Activated CD8-positive, alpha-beta memory T cell treated with anti-CD3 and anti-CD28 coated beads, Interleukin-2, amount 50 U/mL, for 48 hours (primary cell): ENCODE data around the gene UGGT2.
"Not testable (repeated sequence)": the region's sequence is repeated elsewhere in the genome, so short reads cannot be mapped to it uniquely, and the experiment has no call there.

Experiments
- DNase-seq: peaks from one replicate; pipeline ENCODE4 v3.0.0-alpha.2; 2020

UGGT2 gene

GRCh38 chr13:95896301-95896700, 156.9 kb downstream of the UGGT2 start:
- no peak for DNase-seq

- DNase-seq, result no peak
Observed at GRCh38 chr13:95893861-95894260, 159.3 kb downstream of the UGGT2 start.

- DNase-seq, result no peak
Observed at GRCh38 chr13:95882121-95882520, 171.1 kb downstream of the UGGT2 start.

- DNase-seq, result no peak
Observed at GRCh38 chr13:95880331-95880730, 172.9 kb downstream of the UGGT2 start.

GRCh38 chr13:95874286-95874685, 178.9 kb downstream of the UGGT2 start:
- no peak for DNase-seq

GRCh38 chr13:95870421-95870820, 182.8 kb downstream of the UGGT2 start:
- DNase-seq, result no peak

GRCh38 chr13:95865080-95865615, 188.1 kb downstream of the UGGT2 start:
- DNase-seq, result no peak

GRCh38 chr13:95862408-95862807, 190.8 kb downstream of the UGGT2 start:
- DNase-seq, result no peak

- DNase-seq, result no peak
Observed at GRCh38 chr13:95861296-95861695, 191.9 kb downstream of the UGGT2 start.

GRCh38 chr13:95858286-95859075, 194.7 kb downstream of the UGGT2 start:
- no peak for DNase-seq

GRCh38 chr13:95845656-95846055, 207.5 kb downstream of the UGGT2 start:
- DNase-seq, result not testable (repeated sequence)

- DNase-seq, result no peak
Observed at GRCh38 chr13:95842898-95843297, 210.3 kb downstream of the UGGT2 start.

- DNase-seq, result no peak
Observed at GRCh38 chr13:95841894-95842293, 211.3 kb downstream of the UGGT2 start.

GRCh38 chr13:95834134-95834765, 219.0 kb downstream of the UGGT2 start:
- DNase-seq, result peak; percentile 77

GRCh38 chr13:95833719-95834118, 219.5 kb downstream of the UGGT2 start:
- DNase-seq, result no peak

- no peak for DNase-seq
Observed at GRCh38 chr13:95833126-95833525, 220.1 kb downstream of the UGGT2 start.

- no peak for DNase-seq
Observed at GRCh38 chr13:95822303-95822702, 230.9 kb downstream of the UGGT2 start.

- DNase-seq, result no peak
Observed at GRCh38 chr13:95814495-95814894, 238.7 kb downstream of the UGGT2 start.

- DNase-seq, result no peak
Observed at GRCh38 chr13:95813139-95813538, 240.1 kb downstream of the UGGT2 start.

- no peak for DNase-seq
Observed at GRCh38 chr13:95809429-95809828, 243.8 kb downstream of the UGGT2 start.

- DNase-seq, result no peak
Observed at GRCh38 chr13:95805921-95806320, 247.3 kb downstream of the UGGT2 start.

GRCh38 chr13:95801825-95802224, 251.4 kb downstream of the UGGT2 start:
- no peak for DNase-seq

- DNase-seq, result no peak
Observed at GRCh38 chr13:95800436-95800835, 252.8 kb downstream of the UGGT2 start.

GRCh38 chr13:95797016-95797415, 256.2 kb downstream of the UGGT2 start:
- DNase-seq, result no peak
